IMR-90 (cell line): ENCODE data around the gene PDZD7. TPM values are rescaled to one million over a fixed set of nuclear protein-coding genes. Genes with fewer than 3 reads are reported as not detected.

ENCODE experiments used
- ATAC-seq: fragments of 200-7000 bp; cut with Tn5 transposase; 2 replicates; pipeline ENCODE4 v1.9.1; 2020; ENCODE audit warnings: low read depth, mild to moderate bottlenecking, moderate library complexity
- BruUV-seq: library from RNA; stranded (reverse); fragments of 400-500 nt; replicated peaks from 2 replicates; lab custom pipeline; 2021; lab: Mats Ljungman, UMichigan
- CTCF ChIA-PET: fragments of 300-600 bp; formaldehyde crosslinking; extraction: SDS; loops from one replicate; lab custom pipeline; 2021; ENCODE audit warnings: antibody characterized with exemption; lab: Yijun Ruan, JAX
- POLR2A ChIA-PET: fragments of 300-600 bp; sonication (Branson Sonifier 250); formaldehyde crosslinking; loops from one replicate; lab custom pipeline; 2022; ENCODE audit warnings: antibody characterized with exemption; ENCODE audit not compliant: unreplicated experiment; lab: Charles Lee
- DNase-seq: peaks from one replicate; pipeline ENCODE4 v3.0.0; 2013
- H2AFZ ChIP-seq: replicated peaks from 2 replicates; pipeline ENCODE3; 2013; ENCODE audit warnings: low read length, mild to moderate bottlenecking; ENCODE audit not compliant: poor library complexity
- H2AK5ac ChIP-seq: 2 replicates; pipeline ENCODE4 v1.6.1; 2013; ENCODE audit warnings: low read depth, low read length, inconsistent platforms
- H2AK9ac ChIP-seq: replicated peaks from 2 replicates; pipeline ENCODE3; 2013; ENCODE audit warnings: mild to moderate bottlenecking, low read depth, low read length, moderate library complexity; ENCODE audit not compliant: poor library complexity
- H2BK120ac ChIP-seq: 2 replicates; pipeline ENCODE4 v1.6.1; 2013; ENCODE audit warnings: low read depth, low read length, inconsistent platforms
- H2BK15ac ChIP-seq: 3 replicates; pipeline ENCODE4 v1.6.1; 2013; ENCODE audit warnings: low read depth, low read length, inconsistent platforms
- H2BK20ac ChIP-seq: 2 replicates; pipeline ENCODE4 v1.6.1; 2013; ENCODE audit warnings: low read depth, mild to moderate bottlenecking, inconsistent platforms, low read length, moderate library complexity
- H2BK5ac ChIP-seq: 2 replicates; pipeline ENCODE4 v1.6.1; 2013; ENCODE audit warnings: mild to moderate bottlenecking, low read depth, low read length, inconsistent platforms; ENCODE audit not compliant: poor library complexity, severe bottlenecking
- H3K14ac ChIP-seq: replicated peaks from 2 replicates; pipeline ENCODE4 v1.6.1; 2013; ENCODE audit warnings: low read depth, low read length, inconsistent platforms
- H3K18ac ChIP-seq: 2 replicates; pipeline ENCODE4 v1.6.1; 2013; ENCODE audit warnings: low read depth, low read length, control low read depth
- H3K23ac ChIP-seq: 2 replicates; pipeline ENCODE4 v1.6.1; 2013; ENCODE audit warnings: low read depth, low read length, inconsistent platforms
- H3K27ac ChIP-seq: 2 replicates; pipeline ENCODE4 v1.5.1; 2013; ENCODE audit warnings: mild to moderate bottlenecking, control low read depth, low read length; ENCODE audit not compliant: insufficient read depth
- H3K27me3 ChIP-seq: 2 replicates; pipeline ENCODE4 v1.6.1; 2013; ENCODE audit warnings: low read length; ENCODE audit not compliant: control insufficient read depth, insufficient read depth
- H3K36me3 ChIP-seq: 2 replicates; pipeline ENCODE4 v1.6.1; 2013; ENCODE audit warnings: low read length, mixed read lengths; ENCODE audit not compliant: control insufficient read depth, insufficient read depth
- H3K4ac ChIP-seq: 2 replicates; pipeline ENCODE4 v1.6.1; 2013; ENCODE audit warnings: low read depth, low read length, inconsistent platforms
- H3K4me1 ChIP-seq: 2 replicates; pipeline ENCODE4 v1.6.1; 2013; ENCODE audit warnings: low read length, mixed read lengths; ENCODE audit not compliant: control insufficient read depth, insufficient read depth
- H3K4me2 ChIP-seq: 2 replicates; pipeline ENCODE4 v1.6.1; 2013; ENCODE audit warnings: low read depth, mild to moderate bottlenecking, control low read depth, low read length, moderate library complexity
- H3K4me3 ChIP-seq: 2 replicates; pipeline ENCODE4 v1.5.1; 2013; ENCODE audit warnings: low read depth, mild to moderate bottlenecking, control low read depth, low read length, moderate library complexity; ENCODE audit not compliant: insufficient read depth
- H3K56ac ChIP-seq: 2 replicates; pipeline ENCODE4 v1.6.1; 2013; ENCODE audit warnings: low read length, inconsistent platforms; ENCODE audit not compliant: insufficient read depth; ENCODE audit errors: extremely low read depth
- H3K79me1 ChIP-seq, 2 experiments: 2 replicates each; pipeline ENCODE4 v1.6.1; 2013; ENCODE audit warnings: low read length in 2 of 2, inconsistent platforms in 1 of 2, low read depth in 1 of 2
- H3K9ac ChIP-seq: 2 replicates; pipeline ENCODE4 v1.6.1; 2013; ENCODE audit warnings: low read depth, low read length, control low read depth
- H3K9me1 ChIP-seq: 2 replicates; pipeline ENCODE4 v1.6.1; 2013; ENCODE audit warnings: low read length, inconsistent platforms; ENCODE audit not compliant: insufficient read depth
- H3K9me3 ChIP-seq: 2 replicates; pipeline ENCODE4 v1.6.1; 2013; ENCODE audit warnings: low read length; ENCODE audit not compliant: control insufficient read depth, insufficient read depth
- H4K20me1 ChIP-seq: 2 replicates; pipeline ENCODE4 v1.6.1; 2013; ENCODE audit warnings: low read length, inconsistent platforms; ENCODE audit not compliant: insufficient read depth
- H4K5ac ChIP-seq: 2 replicates; pipeline ENCODE4 v1.6.1; 2013; ENCODE audit warnings: mild to moderate bottlenecking, low read depth, low read length, control low read depth
- H4K8ac ChIP-seq, 2 experiments: 2 replicates each; pipeline ENCODE4 v1.6.1; 2013; ENCODE audit warnings: low read depth in 2 of 2, low read length in 2 of 2, control low read depth in 1 of 2, inconsistent platforms in 1 of 2
- H4K91ac ChIP-seq: 2 replicates; pipeline ENCODE4 v1.6.1; 2013; ENCODE audit warnings: low read depth, low read length, inconsistent platforms; ENCODE audit not compliant: insufficient read depth
- CHD1 ChIP-seq: IDR thresholded peaks from 2 replicates; pipeline ENCODE4 v1.6.1; 2012; ENCODE audit warnings: low read depth, low read length, improper control_type of control experiment
- MAZ ChIP-seq: IDR thresholded peaks from 2 replicates; pipeline ENCODE4 v1.6.1; 2012; ENCODE audit warnings: low read depth, mild to moderate bottlenecking, low read length, improper control_type of control experiment, moderate library complexity, borderline replicate concordance
- NFE2L2 ChIP-seq: fragments of 150-350 bp; IDR thresholded peaks from 2 replicates; pipeline ENCODE4 v1.6.1; 2016; ENCODE audit warnings: low read depth, mild to moderate bottlenecking, low read length
- WGBS, 2 experiments: methylation state at CpG; one replicate each; pipeline versions ENCODE4 v1.1.5 to v1.1.7; 2013; ENCODE audit warnings: missing lambda C conversion rate in 2 of 2; ENCODE audit not compliant: insufficient read length in 1 of 2; ENCODE audit errors: extremely low coverage in 2 of 2; 5-methylcytosine and 5-hydroxymethylcytosine counted together
- dilution Hi-C: fragments of 300-500 bp; cut with HindIII; formaldehyde crosslinking; loops from one replicate; pipeline ENCODE4 v1.14.3; 2018; ENCODE audit warnings: low sequenced_read_pairs; ENCODE audit not compliant: unreplicated experiment
- in situ Hi-C: fragments of 300-500 bp; cut with MboI; formaldehyde crosslinking; loops from 3 replicates; pipeline ENCODE4 v1.14.3; 2019; ENCODE audit warnings: low sequenced_read_pairs, inconsistent platforms, mixed read lengths
- intact Hi-C: fragments of 100-400 bp; cut with micrococcal nuclease; formaldehyde crosslinking; loops from 2 replicates; pipeline ENCODE4 v1.10.0; 2022
- polyA plus RNA-seq, 3 experiments: library from polyadenylated mRNA; depleted of rRNA; stranded (reverse); fragments of >200 nt; gene quantifications; 2 replicates each; pipeline ENCODE4 v1.2.3, GENCODE V29; 2012; ENCODE audit warnings: low replicate concordance in 1 of 3
- total RNA-seq: library from RNA; depleted of rRNA; stranded (reverse); fragments of >200 nt; gene quantifications from 2 replicates; pipeline ENCODE4 v1.2.3, GENCODE V29; 2012
- TF ChIP-seq, protein P1 (sequence below): fragments of 150-350 bp; IDR thresholded peaks from 2 replicates; pipeline ENCODE4 v1.6.1; 2017; ENCODE audit warnings: mild to moderate bottlenecking, antibody characterized with exemption, low read length, low read depth

The PDZD7 gene
- total and polyA plus RNA-seq, 2 of the 4 experiments (the other 2 are of a cell fraction), result 0.90 to 1.5 TPM

DNA sequence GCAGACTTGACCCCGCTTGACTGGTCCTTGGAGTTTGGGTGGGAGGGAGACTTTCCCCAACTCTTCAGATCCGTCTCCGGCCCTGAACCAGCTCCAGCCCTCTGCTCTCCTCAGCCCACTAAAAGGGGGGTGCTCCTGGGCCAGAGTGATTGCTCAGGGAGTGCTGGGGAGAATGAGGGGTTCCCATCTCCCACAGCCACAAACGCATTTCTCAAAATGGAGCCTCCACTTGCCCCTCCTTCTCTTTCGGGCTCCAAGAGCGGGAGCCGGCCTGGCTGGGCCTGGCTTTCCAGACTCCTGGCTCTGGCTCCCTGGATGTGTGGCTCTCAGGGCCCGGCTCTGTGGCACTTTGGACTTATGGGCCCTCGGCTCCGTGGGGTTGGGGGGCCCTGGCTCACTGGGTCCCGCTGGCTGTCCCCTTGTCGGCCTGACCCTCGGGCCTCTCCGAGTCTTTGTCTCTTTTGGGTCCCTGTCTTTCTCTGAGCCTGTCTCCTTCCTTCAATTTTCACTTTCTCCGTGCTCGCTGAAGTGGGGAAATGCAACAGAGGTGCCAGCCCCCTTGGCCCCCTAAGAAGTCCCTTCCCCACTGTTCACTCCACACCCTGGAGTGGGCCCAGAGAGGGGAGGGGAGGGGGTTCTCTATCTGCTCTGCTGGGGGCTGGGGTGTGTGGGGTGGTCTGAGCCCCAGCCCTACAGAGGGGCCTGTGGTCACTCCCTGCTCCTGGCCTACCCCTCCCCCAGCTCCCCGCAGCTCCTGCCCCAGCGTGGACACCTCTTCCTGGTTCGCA lies 30.6 kb downstream of the PDZD7 start:
- H2BK5ac ChIP-seq, result peak overlapping the region; percentile 81
- ATAC-seq (no peak), DNase-seq (no peak)
- peak overlapping the region; percentile 97 for H3K9ac ChIP-seq
- H4K20me1 ChIP-seq, result peaks cover 51% of the 10 kb centered on the region
- POLR2A ChIA-PET, result no interaction called here
- H3K23ac ChIP-seq, result peak overlapping the region; percentile 97
- H3K18ac ChIP-seq, result peak overlapping the region; percentile 63
- no peaks in the 10 kb centered on the region for H3K9me3 ChIP-seq
- peaks cover 4% of the 10 kb centered on the region for H3K9me1 ChIP-seq
- peak overlapping the region; percentile 63 for H2BK15ac ChIP-seq
- dilution Hi-C loops, result no loop called here
- H3K79me1 ChIP-seq, result peaks cover 14 to 59% of the 10 kb centered on the region in 2 experiments
- H3K4me3 ChIP-seq, result peak overlapping the region; percentile 78
- H3K4me1 ChIP-seq, result peaks cover 25% of the 10 kb centered on the region
- peak overlapping the region; percentile 77 for H4K91ac ChIP-seq
- peak overlapping the region; percentile 91 for H3K27ac ChIP-seq
- H3K4ac ChIP-seq, result peak overlapping the region; percentile 96
- peak overlapping the region; percentile 94 for H3K14ac ChIP-seq
- peak overlapping the region; percentile 13; the same call in 1 of the 2 replicates for H2BK20ac ChIP-seq
- no peak for TF ChIP-seq NFE2L2
- TF ChIP-seq, protein P1, sequence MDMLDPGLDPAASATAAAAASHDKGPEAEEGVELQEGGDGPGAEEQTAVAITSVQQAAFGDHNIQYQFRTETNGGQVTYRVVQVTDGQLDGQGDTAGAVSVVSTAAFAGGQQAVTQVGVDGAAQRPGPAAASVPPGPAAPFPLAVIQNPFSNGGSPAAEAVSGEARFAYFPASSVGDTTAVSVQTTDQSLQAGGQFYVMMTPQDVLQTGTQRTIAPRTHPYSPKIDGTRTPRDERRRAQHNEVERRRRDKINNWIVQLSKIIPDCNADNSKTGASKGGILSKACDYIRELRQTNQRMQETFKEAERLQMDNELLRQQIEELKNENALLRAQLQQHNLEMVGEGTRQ, result no peak
- TF ChIP-seq CHD1, result no peak
- TF ChIP-seq MAZ, result peak; percentile 17; the same call in 1 of the 2 replicates
- no CpG with 5 or more reads among the region's 19 CpGs for WGBS, 2 experiments
- peak overlapping the region; percentile 66 for H2BK120ac ChIP-seq
- peak overlapping the region; percentile 99 for H3K56ac ChIP-seq
- CTCF ChIA-PET, result interaction anchor here (0.9 to 4.4 kb wide), 3 partner anchors 11 to 16 kb away, joined by 3 to 48 read pairs (median 10); no protein-coding TSS in a partner anchor
- intact Hi-C loops, result no loop called here
- in situ Hi-C loops, result no loop called here
- peaks cover 27% of the 10 kb centered on the region; the same call in 1 of the 2 replicates for H3K36me3 ChIP-seq
- peak overlapping the region; percentile 78 for H4K5ac ChIP-seq
- H2AK9ac ChIP-seq, result peak overlapping the region; percentile 100
- no peaks in the 10 kb centered on the region for H3K27me3 ChIP-seq
- H2AK5ac ChIP-seq, result peak overlapping the region; percentile 94
- BruUV-seq, result no TSS peak
- peak overlapping the region; percentile 83 for H2AFZ ChIP-seq
- peak overlapping the region; percentile 93 for H3K4me2 ChIP-seq
- H4K8ac ChIP-seq, result peak overlapping the region; percentile 58 to 95
